ENCODE results near the gene CMAS. TPM values are rescaled to one million over a fixed set of nuclear protein-coding genes. Genes with fewer than 3 reads are reported as not detected.

Gene CMAS
- total RNA-seq, 1 experiment from 2014 or later: 37.6 TPM

Other genes starting within 250 kb of the CMAS start
- 0.84 and 1.2 TPM in 2 replicates for gene ABCC9, start 104.8 kb upstream of the CMAS start, total RNA-seq (2014; rRNA removed; shearing (Covaris generic))